Measurements from ENCODE around the gene KCNH5.

The KCNH5 gene

GRCh38 chr14:62696929-62697328, 348.3 kb downstream of the KCNH5 start:
- no peak for DNase-seq (ENCODE audit: low read depth)
- H3K4me3 ChIP-seq (ENCODE audit: low read depth, low read length): no peak overlapping the region

GRCh38 chr14:62696331-62696924, 348.8 kb downstream of the KCNH5 start:
- no peak for DNase-seq (ENCODE audit: low read depth)
- no peak overlapping the region for H3K4me3 ChIP-seq (ENCODE audit: low read depth, low read length)

- no peak overlapping the region for H3K4me3 ChIP-seq (ENCODE audit: low read depth, low read length)
- DNase-seq (ENCODE audit: low read depth): peak; percentile 35
These were observed 351.2 kb downstream of the KCNH5 start for GRCh38 chr14:62694075-62694474.

GRCh38 chr14:62692490-62693106, 352.7 kb downstream of the KCNH5 start:
- no peak overlapping the region for H3K4me3 ChIP-seq (ENCODE audit: low read depth, low read length)
- no peak for DNase-seq (ENCODE audit: low read depth)

GRCh38 chr14:62691647-62692489, 353.4 kb downstream of the KCNH5 start:
- H3K4me3 ChIP-seq (ENCODE audit: low read depth, low read length): no peak overlapping the region
- peak; percentile 45 for DNase-seq (ENCODE audit: low read depth)

GRCh38 chr14:62689733-62690132, 355.5 kb downstream of the KCNH5 start:
- no peak overlapping the region for H3K4me3 ChIP-seq (ENCODE audit: low read depth, low read length)
- DNase-seq (ENCODE audit: low read depth): no peak

GRCh38 chr14:62687818-62688217, 357.4 kb downstream of the KCNH5 start:
- no peak overlapping the region for H3K4me3 ChIP-seq (ENCODE audit: low read depth, low read length)
- DNase-seq (ENCODE audit: low read depth): no peak

GRCh38 chr14:62684376-62684775, 360.9 kb downstream of the KCNH5 start:
- no peak for DNase-seq (ENCODE audit: low read depth)
- no peak overlapping the region for H3K4me3 ChIP-seq (ENCODE audit: low read depth, low read length)

GRCh38 chr14:62682208-62682607, 363.1 kb downstream of the KCNH5 start:
- H3K4me3 ChIP-seq (ENCODE audit: low read depth, low read length): no peak overlapping the region
- no peak for DNase-seq (ENCODE audit: low read depth)

GRCh38 chr14:62674563-62675237, 370.6 kb downstream of the KCNH5 start:
- no peak for DNase-seq (ENCODE audit: low read depth)
- H3K4me3 ChIP-seq (ENCODE audit: low read depth, low read length): no peak overlapping the region

- DNase-seq (ENCODE audit: low read depth): no peak
- no peak overlapping the region for H3K4me3 ChIP-seq (ENCODE audit: low read depth, low read length)
These were observed 372.1 kb downstream of the KCNH5 start for GRCh38 chr14:62673014-62673755.

GRCh38 chr14:62670526-62670925, 374.7 kb downstream of the KCNH5 start:
- DNase-seq (ENCODE audit: low read depth): no peak
- no peak overlapping the region for H3K4me3 ChIP-seq (ENCODE audit: low read depth, low read length)

- H3K4me3 ChIP-seq (ENCODE audit: low read depth, low read length): no peak overlapping the region
- DNase-seq (ENCODE audit: low read depth): no peak
These were observed 377.8 kb downstream of the KCNH5 start for GRCh38 chr14:62667421-62667914.

- no peak overlapping the region for H3K4me3 ChIP-seq (ENCODE audit: low read depth, low read length)
- no peak for DNase-seq (ENCODE audit: low read depth)
These were observed 380.0 kb downstream of the KCNH5 start for GRCh38 chr14:62665286-62665685.

- no peak overlapping the region for H3K4me3 ChIP-seq (ENCODE audit: low read depth, low read length)
- no peak for DNase-seq (ENCODE audit: low read depth)
These were observed 381.8 kb downstream of the KCNH5 start for GRCh38 chr14:62663456-62663821.

- DNase-seq (ENCODE audit: low read depth): no peak
These were observed 382.3 kb downstream of the KCNH5 start for GRCh38 chr14:62662811-62663455.

GRCh38 chr14:62661818-62662217, 383.4 kb downstream of the KCNH5 start:
- DNase-seq (ENCODE audit: low read depth): no peak
- H3K4me3 ChIP-seq (ENCODE audit: low read depth, low read length): no peak overlapping the region

More at GRCh38 chr14:62662811-62663455, 382.3 kb downstream of the KCNH5 start:
- H3K4me3 ChIP-seq (ENCODE audit: low read depth, low read length): no peak overlapping the region

GRCh38 chr14:62658631-62659030, 386.6 kb downstream of the KCNH5 start:
- no peak overlapping the region for H3K4me3 ChIP-seq (ENCODE audit: low read depth, low read length)
- no peak for DNase-seq (ENCODE audit: low read depth)

- H3K4me3 ChIP-seq (ENCODE audit: low read depth, low read length): no peak overlapping the region
- DNase-seq (ENCODE audit: low read depth): no peak
These were observed 387.9 kb downstream of the KCNH5 start for GRCh38 chr14:62657376-62657775.
